C4-2B (cell line): Measurements from ENCODE around the gene DISP3.

ENCODE experiments used
- ZFX ChIP-seq: fragments of 450-650 bp; IDR thresholded peaks from 2 replicates; pipeline ENCODE4 v1.6.1; 2017
- TF ChIP-seq, protein P1 (sequence below): fragments of 450-650 bp; conservative IDR thresholded peaks from 2 replicates; pipeline ENCODE4 v1.5.1; 2017; ENCODE audit warnings: mild to moderate bottlenecking

DNA sequence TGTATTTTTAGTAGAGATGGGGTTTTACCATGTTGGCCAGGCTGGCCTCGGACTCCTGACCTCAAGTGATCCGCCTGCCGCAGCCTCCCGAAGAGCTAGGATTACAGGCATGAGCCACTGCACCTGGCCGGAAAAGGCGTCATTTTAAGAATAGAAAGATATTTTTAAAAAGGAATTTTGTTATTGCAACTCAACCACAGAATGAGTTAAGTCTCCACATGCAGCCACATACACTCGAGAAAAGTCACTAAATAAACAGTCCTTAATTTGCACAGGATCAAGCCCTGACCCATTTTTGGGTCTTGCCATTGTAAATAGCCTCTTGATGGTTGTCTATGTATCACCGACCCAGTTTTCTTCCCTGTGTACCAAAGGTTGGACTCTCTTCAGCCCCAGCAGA, 89.7 kb downstream of the DISP3 start:
- TF ChIP-seq, protein P1, sequence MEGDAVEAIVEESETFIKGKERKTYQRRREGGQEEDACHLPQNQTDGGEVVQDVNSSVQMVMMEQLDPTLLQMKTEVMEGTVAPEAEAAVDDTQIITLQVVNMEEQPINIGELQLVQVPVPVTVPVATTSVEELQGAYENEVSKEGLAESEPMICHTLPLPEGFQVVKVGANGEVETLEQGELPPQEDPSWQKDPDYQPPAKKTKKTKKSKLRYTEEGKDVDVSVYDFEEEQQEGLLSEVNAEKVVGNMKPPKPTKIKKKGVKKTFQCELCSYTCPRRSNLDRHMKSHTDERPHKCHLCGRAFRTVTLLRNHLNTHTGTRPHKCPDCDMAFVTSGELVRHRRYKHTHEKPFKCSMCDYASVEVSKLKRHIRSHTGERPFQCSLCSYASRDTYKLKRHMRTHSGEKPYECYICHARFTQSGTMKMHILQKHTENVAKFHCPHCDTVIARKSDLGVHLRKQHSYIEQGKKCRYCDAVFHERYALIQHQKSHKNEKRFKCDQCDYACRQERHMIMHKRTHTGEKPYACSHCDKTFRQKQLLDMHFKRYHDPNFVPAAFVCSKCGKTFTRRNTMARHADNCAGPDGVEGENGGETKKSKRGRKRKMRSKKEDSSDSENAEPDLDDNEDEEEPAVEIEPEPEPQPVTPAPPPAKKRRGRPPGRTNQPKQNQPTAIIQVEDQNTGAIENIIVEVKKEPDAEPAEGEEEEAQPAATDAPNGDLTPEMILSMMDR = no peak
- TF ChIP-seq ZFX = no peak
